HG03066 (cell line): ENCODE measurements around the gene ZBTB16.

Experiments
- ATAC-seq: cut with Tn5 transposase; IDR thresholded peaks from one replicate; pipeline ENCODE4 v1.9.1; 2021; ENCODE audit warnings: low read depth; ENCODE audit not compliant: unreplicated experiment

Gene ZBTB16

GRCh38 chr11:114221037-114221436, 161.5 kb downstream of the ZBTB16 start:
- ATAC-seq = no peak

DNA sequence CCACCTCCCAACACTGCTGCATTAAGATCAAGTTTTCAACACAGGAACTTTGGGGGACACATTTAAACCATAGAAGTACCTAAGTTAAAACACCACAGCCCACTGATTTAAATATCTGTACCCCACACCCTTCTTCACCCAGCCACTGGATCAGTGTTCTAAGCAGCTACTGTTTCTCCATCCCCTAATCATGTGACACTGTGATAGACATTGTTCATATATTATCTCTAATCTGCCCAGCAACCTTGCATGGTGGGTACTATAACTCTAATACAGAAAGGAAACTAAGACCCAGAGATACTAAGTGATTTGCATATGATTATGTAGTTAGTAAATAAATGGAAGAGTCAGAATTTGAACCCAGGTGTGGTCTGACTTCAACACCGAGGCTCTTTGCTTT, 166.2 kb downstream of the ZBTB16 start:
- ATAC-seq = no peak

GRCh38 chr11:114226356-114226755, 166.8 kb downstream of the ZBTB16 start:
- no peak for ATAC-seq

DNA sequence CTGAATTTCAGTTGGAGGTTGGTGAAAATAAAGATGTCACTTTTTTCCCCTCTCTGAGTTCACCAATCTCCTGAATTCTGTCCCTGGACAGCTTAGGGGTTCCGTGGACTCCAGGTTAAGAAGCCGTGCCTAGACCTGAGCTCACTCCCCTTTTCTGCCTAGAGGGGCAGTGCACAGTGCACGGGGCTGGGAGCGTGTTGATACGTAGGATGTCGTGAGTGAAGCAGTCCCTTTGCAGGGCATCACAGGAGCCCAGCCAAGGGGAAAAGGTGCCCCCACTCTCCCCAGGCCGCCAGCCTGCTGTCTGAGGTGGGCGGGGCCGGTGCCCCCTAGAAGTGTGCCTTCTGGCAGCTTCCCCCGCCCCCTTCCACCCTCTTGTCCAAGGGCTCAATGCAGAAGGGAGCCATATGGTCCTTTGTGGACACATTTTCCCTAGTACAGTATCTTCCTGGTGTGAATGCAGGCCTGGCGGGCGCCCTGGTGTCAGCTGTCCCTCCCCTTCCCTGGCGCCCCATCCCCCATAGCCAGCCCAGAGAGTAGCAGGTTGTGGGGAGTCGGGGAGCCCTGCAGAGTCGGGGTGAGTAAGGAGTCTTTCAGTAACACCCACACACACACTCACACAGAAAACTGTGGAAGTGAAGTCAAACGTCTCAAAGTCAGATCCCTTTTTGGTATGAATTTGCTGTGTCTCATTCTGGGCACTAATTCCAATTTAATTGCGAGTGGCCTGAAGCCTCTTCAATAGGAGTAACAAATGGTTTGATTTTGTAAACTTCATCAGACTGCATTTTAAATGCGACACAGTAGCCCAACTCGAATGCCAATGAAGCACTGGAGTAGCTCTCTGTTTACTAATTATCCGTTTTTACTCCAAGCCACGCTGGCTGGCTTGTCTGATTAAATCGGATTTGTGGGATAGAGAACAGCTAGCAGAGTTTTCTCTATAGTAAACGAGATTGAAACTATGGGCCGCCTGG, 169.2 kb downstream of the ZBTB16 start:
- no peak for ATAC-seq

DNA sequence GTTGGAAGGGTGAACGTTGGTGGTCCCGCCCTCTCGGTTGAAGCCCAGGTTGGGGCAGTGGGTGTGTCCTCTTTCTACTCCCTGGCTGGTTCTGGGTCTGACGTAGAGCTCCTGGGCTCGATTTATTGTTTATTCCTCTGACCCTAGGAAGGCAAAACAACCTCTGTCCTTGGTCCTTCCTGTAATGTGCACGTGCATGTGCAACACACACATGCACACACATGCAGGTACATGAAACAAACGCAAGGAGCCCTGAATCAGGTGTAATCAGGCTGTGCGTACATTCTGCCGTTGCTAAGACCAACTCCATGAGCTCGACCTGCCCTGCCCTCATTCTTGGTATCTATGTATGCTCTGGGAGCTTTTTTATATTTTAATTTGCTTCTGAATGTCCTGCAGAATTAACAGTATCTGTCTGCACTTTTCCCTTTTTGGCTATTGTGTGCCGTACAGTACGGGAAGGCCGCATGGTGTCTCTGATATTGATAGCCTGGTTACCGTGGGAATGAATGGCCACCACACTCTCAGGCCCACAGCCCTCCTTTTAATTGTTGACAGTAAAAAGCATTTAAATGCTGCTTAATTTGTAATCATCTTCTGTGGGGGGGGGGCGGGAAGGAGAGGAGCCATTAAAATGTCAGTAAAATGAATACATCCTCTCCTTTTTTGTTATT, 170.7 kb downstream of the ZBTB16 start:
- ATAC-seq = no peak

DNA sequence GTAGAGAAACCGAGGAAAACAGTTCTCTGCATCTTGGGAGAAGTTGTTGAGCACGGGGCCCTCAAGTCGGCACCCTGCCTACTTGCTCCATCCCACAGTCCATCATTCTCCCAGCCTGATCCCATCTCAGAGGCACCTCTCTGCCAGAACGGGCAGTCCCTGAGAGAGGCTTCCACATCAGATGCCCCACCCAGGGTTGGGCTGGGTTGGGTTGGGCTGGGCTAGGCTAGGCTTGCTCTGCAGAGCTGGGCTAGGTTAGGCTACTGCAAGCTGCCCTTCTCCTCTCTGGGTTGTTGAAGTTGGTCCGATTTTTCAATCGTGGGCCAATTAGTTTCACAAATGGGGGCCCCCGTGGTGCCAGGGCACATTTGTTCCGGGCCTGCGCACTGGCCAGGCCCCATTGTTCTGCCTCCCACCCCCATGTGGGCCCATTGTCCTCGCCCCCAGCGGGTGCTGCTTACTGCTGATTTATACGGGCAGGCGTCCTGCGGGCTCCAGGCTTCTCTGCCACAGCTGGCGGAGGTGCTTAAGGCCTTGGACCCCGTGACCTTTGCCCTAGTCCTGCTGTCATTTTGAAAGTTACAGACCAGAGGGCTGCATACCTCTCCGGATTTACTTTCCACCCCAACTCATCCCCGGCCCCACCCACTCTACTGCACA, 173.0 kb downstream of the ZBTB16 start:
- ATAC-seq = no peak

- no peak for ATAC-seq
These were observed 174.2 kb downstream of the ZBTB16 start for GRCh38 chr11:114233755-114234154.

DNA sequence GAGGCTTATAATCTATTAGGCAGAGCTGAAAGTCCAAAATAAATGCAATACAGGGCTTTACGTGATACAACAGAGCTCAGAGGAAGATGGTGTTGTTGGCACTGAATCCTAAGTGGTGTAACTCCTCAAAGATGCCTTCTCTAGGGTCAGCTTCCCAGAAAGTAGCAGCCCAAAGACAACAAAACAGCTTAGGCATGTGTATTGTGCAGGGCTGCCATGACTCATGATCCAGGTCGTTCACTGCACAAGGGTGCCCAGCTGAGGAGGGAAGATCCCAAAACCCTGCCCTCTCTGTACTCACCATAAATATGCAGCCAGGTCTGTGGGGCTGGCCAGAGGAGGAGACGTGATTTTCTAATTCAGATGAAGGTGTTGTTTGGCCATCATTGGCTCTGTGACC, 177.3 kb downstream of the ZBTB16 start:
- ATAC-seq = no peak

DNA sequence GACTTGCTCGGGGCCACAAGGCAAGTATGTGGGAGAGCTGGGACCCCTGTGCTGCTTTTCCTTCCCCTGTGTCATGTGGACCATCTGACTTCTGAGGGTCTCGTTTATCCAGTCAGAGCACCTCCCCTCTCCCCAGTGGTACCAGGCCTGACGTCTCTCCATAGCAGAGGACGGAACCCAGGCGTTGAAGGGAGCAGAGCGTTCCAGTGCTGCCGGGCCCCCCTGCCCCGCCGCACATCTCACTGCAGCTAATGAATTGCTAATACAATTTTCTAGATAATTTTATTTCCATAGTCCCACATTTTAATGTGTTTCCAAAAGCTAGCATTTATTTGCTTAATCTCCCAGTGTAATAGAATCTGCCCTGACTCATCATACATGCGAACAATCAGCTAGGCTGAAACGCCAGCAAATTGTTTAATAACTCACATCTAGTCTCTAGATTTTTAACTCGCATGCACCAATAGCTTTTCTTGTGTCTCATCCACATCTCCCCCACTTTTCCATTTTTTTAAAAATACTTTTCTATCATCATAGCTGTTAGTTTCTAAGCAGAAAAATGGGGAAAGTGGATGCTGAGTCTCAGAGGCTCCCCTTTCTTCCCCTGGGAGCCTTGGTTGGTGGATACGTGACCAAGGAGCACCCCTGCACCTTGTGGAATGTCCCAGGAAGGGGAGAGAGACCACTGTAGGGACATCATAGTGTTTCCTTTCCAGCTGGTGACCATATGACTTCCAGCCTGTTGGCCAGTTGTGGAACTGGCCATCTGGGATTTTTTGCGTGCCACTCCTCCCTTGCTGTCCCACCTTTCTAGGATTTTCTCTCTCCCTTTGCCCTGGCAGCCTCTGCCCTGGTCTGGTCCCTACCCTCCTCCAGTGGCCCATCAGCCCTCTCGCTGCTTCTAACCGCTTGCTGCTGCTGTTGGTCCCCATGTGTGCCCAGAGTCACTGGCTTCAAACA, 178.1 kb downstream of the ZBTB16 start:
- no peak for ATAC-seq

- no peak for ATAC-seq
These were observed 180.2 kb downstream of the ZBTB16 start for GRCh38 chr11:114239753-114240161.

GRCh38 chr11:114242032-114242431, 182.5 kb downstream of the ZBTB16 start:
- ATAC-seq = no peak

GRCh38 chr11:114243461-114244372, 184.2 kb downstream of the ZBTB16 start:
- ATAC-seq = no peak

- no peak for ATAC-seq
These were observed 185.3 kb downstream of the ZBTB16 start for GRCh38 chr11:114244726-114245394.

- no peak for ATAC-seq
These were observed 187.0 kb downstream of the ZBTB16 start for GRCh38 chr11:114246321-114247069.

GRCh38 chr11:114247070-114247789, 187.7 kb downstream of the ZBTB16 start:
- no peak for ATAC-seq

GRCh38 chr11:114250180-114250579, 190.7 kb downstream of the ZBTB16 start:
- no peak for ATAC-seq
